Loucy (cell line): Measurements from ENCODE around the gene TNNI3.

Experiments
- CTCF ChIP-seq: fragments of 200-600 bp; sonication (generic); conservative IDR thresholded peaks from 2 replicates; pipeline ENCODE4 v1.5.1; 2014; ENCODE audit warnings: mild to moderate bottlenecking, antibody characterized with exemption, low read length
- EZH2phosphoT487 ChIP-seq: fragments of 200-600 bp; IDR thresholded peaks from 2 replicates; pipeline ENCODE4 v1.6.1; 2018; ENCODE audit warnings: antibody characterized with exemption, mild to moderate bottlenecking, moderate library complexity, borderline replicate concordance

DNA sequence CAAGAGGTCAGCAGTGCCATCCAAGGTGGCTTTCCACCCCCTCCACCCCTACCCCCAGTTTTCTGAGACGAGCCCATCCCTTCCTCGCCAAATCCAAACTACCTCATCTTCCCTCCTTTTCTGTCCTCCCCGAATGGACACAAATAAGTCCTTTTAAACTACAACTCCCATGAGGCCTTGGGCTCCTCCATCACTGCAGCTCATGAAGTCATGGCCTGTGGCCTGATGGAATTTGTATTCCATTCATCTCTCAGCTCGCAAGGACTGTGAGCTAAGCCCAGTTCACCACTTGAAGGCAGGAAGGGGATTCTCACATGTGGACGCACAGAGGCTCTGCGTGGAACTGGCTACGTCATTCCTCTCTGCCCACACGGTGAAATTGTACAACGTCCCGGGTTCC is 39.3 kb upstream of the TNNI3 start:
- no peak for TF ChIP-seq CTCF
- TF ChIP-seq EZH2phosphoT487: no peak
